H1 (cell line): ENCODE measurements around the gene CRYBB3. TPM values are rescaled to one million over a fixed set of nuclear protein-coding genes. Genes with fewer than 3 reads are reported as not detected.

Source experiments
- CTCF ChIA-PET: fragments of 300-600 bp; sonication (Branson Sonifier 250); formaldehyde crosslinking; loops from one replicate; lab custom pipeline; 2021; ENCODE audit not compliant: partially characterized antibody; lab: Charles Lee
- POLR2A ChIA-PET: fragments of 300-600 bp; sonication (Branson Sonifier 250); formaldehyde crosslinking; loops from one replicate; lab custom pipeline; 2021; ENCODE audit warnings: inconsistent platforms; ENCODE audit not compliant: partially characterized antibody; lab: Charles Lee
- DNase-seq, 2 experiments: peaks; one replicate each; pipeline versions ENCODE4 v3.0.0 to v3.0.0-alpha.2; 2010 to 2022; ENCODE audit warnings: low spot score in 2 of 2, low read depth in 1 of 2, mixed read lengths in 1 of 2
- FAIRE-seq: peaks from 2 replicates; lab custom pipeline; 2011; peaks lifted over from hg19 to GRCh38; lab: Jason Lieb, UNC
- H2AFZ ChIP-seq: 2 replicates; pipeline ENCODE4 v1.8.1; 2012; ENCODE audit warnings: low read length, inconsistent platforms
- H2AK5ac ChIP-seq: 2 replicates; pipeline ENCODE4 v1.6.1; 2013; ENCODE audit warnings: low read depth, low read length
- H2BK120ac ChIP-seq: replicated peaks from 2 replicates; pipeline ENCODE3; 2013; ENCODE audit warnings: low read depth, low read length, inconsistent platforms
- H2BK12ac ChIP-seq: 2 replicates; pipeline ENCODE4 v1.6.1; 2013; ENCODE audit warnings: low read depth, low read length
- H2BK15ac ChIP-seq: 2 replicates; pipeline ENCODE4 v1.6.1; 2013; ENCODE audit warnings: low read length
- H2BK20ac ChIP-seq: 2 replicates; pipeline ENCODE4 v1.6.1; 2013; ENCODE audit warnings: low read length
- H2BK5ac ChIP-seq: 2 replicates; pipeline ENCODE4 v1.6.1; 2013; ENCODE audit warnings: low read depth, low read length
- H3K14ac ChIP-seq: 2 replicates; pipeline ENCODE4 v1.6.1; 2013; ENCODE audit warnings: inconsistent platforms; ENCODE audit not compliant: insufficient read length
- H3K18ac ChIP-seq: 2 replicates; pipeline ENCODE4 v1.6.1; 2013; ENCODE audit warnings: low read length; ENCODE audit errors: extremely low read depth
- H3K23ac ChIP-seq: 2 replicates; pipeline ENCODE4 v1.6.1; 2013; ENCODE audit warnings: inconsistent platforms; ENCODE audit not compliant: insufficient read length
- H3K23me2 ChIP-seq: 2 replicates; pipeline ENCODE4 v1.6.1; 2013; ENCODE audit warnings: low read depth, low read length
- H3K27ac ChIP-seq: 2 replicates; pipeline ENCODE4 v1.6.1; 2011; ENCODE audit warnings: low read depth, low read length, inconsistent platforms
- H3K27me3 ChIP-seq, 4 experiments: replicated peaks in 1 of 4; 1 replicate in 1 of 4; 2 replicates in 3 of 4; pipeline versions ENCODE4 v1.6.1 to v1.8.1; 2011 to 2013; ENCODE audit warnings: low read length in 3 of 4, mild to moderate bottlenecking in 3 of 4, inconsistent platforms in 2 of 4, mixed read lengths in 2 of 4, moderate library complexity in 1 of 4; ENCODE audit not compliant: control insufficient read depth in 3 of 4, insufficient read depth in 3 of 4; ENCODE audit errors: extremely low read depth in 1 of 4
- H3K36me3 ChIP-seq, 4 experiments: 2 replicates each; pipeline versions ENCODE4 v1.6.1 to v1.8.1; 2011 to 2013; ENCODE audit warnings: mild to moderate bottlenecking in 4 of 4, low read length in 3 of 4, moderate library complexity in 2 of 4, control low read depth in 1 of 4, inconsistent platforms in 1 of 4; ENCODE audit not compliant: insufficient read depth in 4 of 4, control insufficient read depth in 2 of 4
- H3K4ac ChIP-seq: replicated peaks from 2 replicates; pipeline ENCODE3; 2013; ENCODE audit warnings: low read length, low read depth, mixed read lengths, inconsistent platforms; ENCODE audit not compliant: insufficient read length
- H3K4me1 ChIP-seq, 4 experiments: replicated peaks in 1 of 4; 1 replicate in 1 of 4; 2 replicates in 3 of 4; pipeline versions ENCODE4 v1.6.1 to v1.8.1; 2011 to 2013; ENCODE audit warnings: low read length in 3 of 4, inconsistent platforms in 2 of 4, mixed read lengths in 1 of 4; ENCODE audit not compliant: insufficient read depth in 4 of 4, control insufficient read depth in 3 of 4
- H3K4me2 ChIP-seq, 2 experiments: 2 replicates each; pipeline versions ENCODE4 v1.6.1 to v1.8.1; 2011 to 2013; ENCODE audit warnings: low read depth in 2 of 2, low read length in 2 of 2, control low read depth in 1 of 2, inconsistent platforms in 1 of 2, mild to moderate bottlenecking in 1 of 2; ENCODE audit not compliant: insufficient read depth in 1 of 2
- H3K4me3 ChIP-seq, 4 experiments: fragments of 200-600, 300-600 bp in 1 of 4; sonication (generic), shearing (Covaris generic), sonication (Bioruptor Twin) in 1 of 4; 2 replicates each; pipeline versions ENCODE4 v1.5.1 to v1.8.1; 2011 to 2016; ENCODE audit warnings: low read length in 4 of 4, low read depth in 3 of 4, control low read depth in 2 of 4, inconsistent platforms in 2 of 4, mild to moderate bottlenecking in 2 of 4, mixed read lengths in 1 of 4, moderate library complexity in 1 of 4; ENCODE audit not compliant: insufficient read depth in 2 of 4; ENCODE audit errors: extremely low read depth in 1 of 4
- H3K56ac ChIP-seq: replicated peaks from 2 replicates; pipeline ENCODE3; 2013; ENCODE audit warnings: low read depth, mild to moderate bottlenecking, mixed read lengths, low read length, inconsistent platforms; ENCODE audit not compliant: insufficient read length
- H3K79me1 ChIP-seq: 2 replicates; pipeline ENCODE4 v1.6.1; 2013; ENCODE audit warnings: low read depth, low read length, control low read depth
- H3K79me2 ChIP-seq, 2 experiments: 2 replicates each; pipeline versions ENCODE4 v1.6.1 to v1.8.1; 2012 to 2013; ENCODE audit warnings: low read length in 2 of 2, mild to moderate bottlenecking in 2 of 2, inconsistent platforms in 1 of 2; ENCODE audit not compliant: insufficient read depth in 2 of 2, control insufficient read depth in 1 of 2
- H3K9ac ChIP-seq, 4 experiments: replicated peaks in 1 of 4; 1 replicate in 1 of 4; 2 replicates in 3 of 4; pipeline versions ENCODE4 v1.6.1 to v1.8.1; 2011 to 2013; ENCODE audit warnings: low read depth in 3 of 4, low read length in 3 of 4, control low read depth in 2 of 4, mild to moderate bottlenecking in 2 of 4, moderate library complexity in 2 of 4, inconsistent platforms in 1 of 4; ENCODE audit errors: extremely low read depth in 1 of 4
- H3K9me3 ChIP-seq, 2 experiments: 2 replicates each; pipeline versions ENCODE4 v1.6.1 to v1.8.1; 2012 to 2013; ENCODE audit warnings: mild to moderate bottlenecking in 2 of 2, moderate library complexity in 2 of 2, control low read depth in 1 of 2, inconsistent platforms in 1 of 2, low read depth in 1 of 2, low read length in 1 of 2, mixed read lengths in 1 of 2; ENCODE audit not compliant: insufficient read depth in 2 of 2
- H4K20me1 ChIP-seq, 2 experiments: replicated peaks in 1 of 2; 2 replicates each; pipeline versions ENCODE3 to v1.8.1; 2011 to 2013; ENCODE audit warnings: inconsistent platforms in 2 of 2, low read length in 2 of 2, mild to moderate bottlenecking in 1 of 2; ENCODE audit not compliant: insufficient read depth in 2 of 2, control insufficient read depth in 1 of 2
- H4K5ac ChIP-seq: 2 replicates; pipeline ENCODE4 v1.6.1; 2013; ENCODE audit warnings: low read length, low read depth, mixed read lengths, inconsistent platforms; ENCODE audit not compliant: insufficient read length
- H4K8ac ChIP-seq: 2 replicates; pipeline ENCODE4 v1.8.0; 2013; ENCODE audit warnings: mild to moderate bottlenecking, moderate library complexity, low read length, inconsistent platforms; ENCODE audit not compliant: insufficient read depth; ENCODE audit errors: extremely low read depth
- H4K91ac ChIP-seq: replicated peaks from 2 replicates; pipeline ENCODE3; 2013; ENCODE audit warnings: low read length, mixed read lengths, inconsistent platforms; ENCODE audit not compliant: insufficient read length
- BACH1 ChIP-seq: IDR thresholded peaks from 2 replicates; pipeline ENCODE4 v1.6.1; 2012; ENCODE audit warnings: low read length, improper control_type of control experiment
- BCL11A ChIP-seq, 2 experiments: IDR thresholded peaks; one replicate each; pipeline ENCODE4 v1.6.1; 2011; ENCODE audit warnings: low read depth in 2 of 2, low read length in 2 of 2, mild to moderate bottlenecking in 2 of 2
- CBX8 ChIP-seq: fragments of 300-800, 300-1000 bp; sonication (generic); IDR thresholded peaks from 2 replicates; pipeline ENCODE4 v1.7.1; 2016; ENCODE audit warnings: low read depth, low read length, borderline replicate concordance
- CTBP2 ChIP-seq: IDR thresholded peaks from 2 replicates; pipeline ENCODE4 v1.7.0; 2011; ENCODE audit warnings: borderline replicate concordance, mild to moderate bottlenecking, moderate library complexity, mixed read lengths, low read length; ENCODE audit not compliant: insufficient read depth, insufficient read length
- FOSL1 ChIP-seq: IDR thresholded peaks from 2 replicates; pipeline ENCODE4 v1.6.1; 2011; ENCODE audit warnings: mild to moderate bottlenecking, low read depth, low read length, moderate library complexity; ENCODE audit not compliant: insufficient read depth
- KDM5A ChIP-seq: fragments of 200-600 bp; IDR thresholded peaks from 2 replicates; pipeline ENCODE4 v1.7.1; 2012; ENCODE audit warnings: mild to moderate bottlenecking, low read length, inconsistent platforms, mixed read lengths
- NRF1 ChIP-seq: IDR thresholded peaks from 2 replicates; pipeline ENCODE4 v1.6.1; 2011; ENCODE audit warnings: mild to moderate bottlenecking, low read depth, low read length, improper control_type of control experiment
- POLR2A ChIP-seq, 2 experiments: IDR thresholded peaks; 1 replicate in 1 of 2; 2 replicates in 1 of 2; pipeline ENCODE4 v1.6.1; 2011; ENCODE audit warnings: low read depth in 2 of 2, low read length in 2 of 2, mild to moderate bottlenecking in 2 of 2; ENCODE audit errors: control extremely low read depth in 1 of 2
- POLR2AphosphoS5 ChIP-seq: IDR thresholded peaks from 2 replicates; pipeline ENCODE4 v1.6.1; 2011; ENCODE audit warnings: low read depth, low read length
- RBBP5 ChIP-seq: IDR thresholded peaks from 2 replicates; pipeline ENCODE4 v1.7.1; 2012; ENCODE audit warnings: low read depth, mild to moderate bottlenecking, inconsistent platforms, low read length, moderate library complexity, borderline replicate concordance
- RXRA ChIP-seq: IDR thresholded peaks from 2 replicates; pipeline ENCODE4 v1.6.1; 2011; ENCODE audit warnings: low read depth, mild to moderate bottlenecking, low read length, moderate library complexity; ENCODE audit not compliant: insufficient read depth
- SP1 ChIP-seq: IDR thresholded peaks from 2 replicates; pipeline ENCODE4 v1.6.1; 2011; ENCODE audit warnings: low read depth, low read length
- SP2 ChIP-seq: IDR thresholded peaks from 2 replicates; pipeline ENCODE4 v1.6.1; 2012; ENCODE audit warnings: mild to moderate bottlenecking, low read length, inconsistent platforms
- USF2 ChIP-seq: IDR thresholded peaks from 2 replicates; pipeline ENCODE4 v1.6.1; 2011; ENCODE audit warnings: low read length, improper control_type of control experiment
- WGBS, 2 experiments: shearing (Covaris generic) in 1 of 2; methylation state at CpG; one replicate each; pipeline versions ENCODE4 v1.1.6 to v1.1.7; 2013 to 2015; ENCODE audit warnings: low lambda C conversion rate in 2 of 2, mixed read lengths in 2 of 2, inconsistent platforms in 1 of 2, low coverage in 1 of 2, missing lambda C conversion rate in 1 of 2; ENCODE audit not compliant: insufficient replicate concordance in 2 of 2, insufficient coverage in 1 of 2, insufficient read length in 1 of 2; ENCODE audit errors: extremely low coverage in 1 of 2, missing lambda C conversion rate in 1 of 2; 5-methylcytosine and 5-hydroxymethylcytosine counted together
- polyA plus RNA-seq, 7 experiments: library from polyadenylated mRNA; depleted of rRNA in 3 of 7; stranded (reverse) in 5 of 7; unstranded in 2 of 7; fragments of >200 nt in 5 of 7; fragments of 200-250 nt in 2 of 7; gene quantifications; 1 replicate in 5 of 7; 2 replicates in 1 of 7; 4 replicates in 1 of 7; pipeline versions ENCODE4 v1.2.1 to v1.2.3, GENCODE V29; 2011 to 2013; ENCODE audit warnings: missing spikeins in 2 of 7, mixed read lengths in 2 of 7
- total RNA-seq: library from RNA; stranded (reverse); fragmentation: NEBNext Ultra II Directional; extraction: Animal tissue kit (Norgen Biotek cat#: 25700); gene quantifications from 2 replicates; pipeline ENCODE4 v1.2.1, GENCODE V29; 2021

CRYBB3 gene
- total and polyA plus RNA-seq, 2 of the 8 experiments (the other 6 are each of a cell fraction or from before 2014, with no cell fraction given): 0.44 to 0.58 TPM

- no peak overlapping the region for H3K9ac ChIP-seq
- H2BK5ac ChIP-seq: no peak overlapping the region
- WGBS, 2 experiments: 88% methylated on average over 12 of the region's 12 CpGs; no CpG with 5 or more reads in 1 of the 2 experiments
- H3K4me3 ChIP-seq: no peak overlapping the region
- H3K4ac ChIP-seq: no peak overlapping the region
- no peak overlapping the region for H2BK12ac ChIP-seq
- no peak overlapping the region for H3K56ac ChIP-seq
- H3K23ac ChIP-seq: no peak overlapping the region
- no peak overlapping the region for H4K8ac ChIP-seq
- no peak overlapping the region for H2BK20ac ChIP-seq
- H3K27ac ChIP-seq: no peak overlapping the region
- no peak overlapping the region for H3K14ac ChIP-seq
- no peaks in the 10 kb centered on the region for H3K23me2 ChIP-seq
- DNase-seq (no peak), FAIRE-seq (no peak)
- H3K79me2 ChIP-seq: no peaks in the 10 kb centered on the region
- H3K4me1 ChIP-seq: no peaks in the 10 kb centered on the region
- H3K79me1 ChIP-seq: no peaks in the 10 kb centered on the region
- CTCF ChIA-PET: interaction anchor here (0.8 to 3.4 kb wide), 5 partner anchors 9 to 110 kb away, joined by 3 to 19 read pairs (median 3); no protein-coding TSS in a partner anchor
- no peaks in the 10 kb centered on the region for H3K36me3 ChIP-seq
- no peaks in the 10 kb centered on the region for H3K9me3 ChIP-seq
- no peak overlapping the region for H2BK120ac ChIP-seq
- peaks cover 0 to 4% (median 0%) of the 10 kb centered on the region in 4 experiments; a peak in 2 of 7 replicates for H3K27me3 ChIP-seq
- no peak overlapping the region for H4K5ac ChIP-seq
- H2BK15ac ChIP-seq: no peak overlapping the region
- no peak overlapping the region for H2AFZ ChIP-seq
- H2AK5ac ChIP-seq: no peak overlapping the region
- H3K18ac ChIP-seq: no peak overlapping the region
- POLR2A ChIA-PET: no interaction called here
- no peak overlapping the region for H3K4me2 ChIP-seq
- no peaks in the 10 kb centered on the region for H4K20me1 ChIP-seq
- no peak overlapping the region for H4K91ac ChIP-seq
- TF ChIP-seq NRF1 (no peak), BACH1 (no peak), CTBP2 (no peak), BCL11A (IDR thresholded peaks at IDR 0.05; ENCODE audit: low read depth in 2 of 2, low read length in 2 of 2) (no peak), SP2 (no peak), RBBP5 (no peak), FOSL1 (no peak), KDM5A (no peak), RXRA (no peak), CBX8 (no peak), POLR2A (IDR thresholded peaks at IDR 0.05; ENCODE audit: control extremely low read depth in 1 of 2, low read depth in 2 of 2, low read length in 2 of 2) (no peak), POLR2AphosphoS5 (no peak), SP1 (no peak), USF2 (no peak)
These were observed 23.7 kb downstream of the CRYBB3 start for GRCh38 chr22:25223269-25223850.
